ENCODE results near the gene PLEKHA5.
"Not testable (repeated sequence)": the region's sequence is repeated elsewhere in the genome, so short reads cannot be mapped to it uniquely, and the experiment has no call there.

DNA sequence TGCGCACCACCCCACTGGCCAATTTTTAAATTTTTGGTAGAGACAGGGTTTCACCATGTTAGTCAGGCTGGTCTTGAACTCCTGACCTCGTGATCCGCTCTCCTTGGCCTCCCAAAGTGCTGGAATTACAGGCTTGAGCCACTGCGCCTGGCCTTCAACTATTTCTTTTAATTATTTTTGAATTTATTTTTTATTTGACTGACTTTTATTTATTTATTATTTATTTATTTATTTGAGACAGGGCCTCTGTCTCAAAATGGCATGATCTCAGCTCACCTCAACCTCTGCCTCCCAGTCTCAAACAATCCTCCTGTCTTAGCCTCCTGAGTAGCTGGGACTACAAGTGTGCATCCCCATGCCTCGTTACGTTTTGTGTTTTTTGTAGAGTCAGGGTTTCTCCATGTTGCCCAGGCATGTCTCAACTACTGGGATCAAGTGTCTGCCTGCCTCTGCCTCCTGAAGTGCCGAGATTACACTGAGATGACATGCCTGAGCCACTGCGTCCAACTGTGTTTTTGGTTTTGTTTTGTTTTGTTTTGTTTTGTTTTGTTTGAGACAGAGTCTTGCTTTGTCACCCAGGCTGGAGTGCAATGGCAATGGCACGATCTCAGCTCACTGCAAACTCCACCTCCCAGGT lies 271.2 kb downstream of the PLEKHA5 start:
- TF ChIP-seq EP300 (IDR thresholded peaks at IDR 0.05): not testable (repeated sequence)
- TF ChIP-seq, protein P1, sequence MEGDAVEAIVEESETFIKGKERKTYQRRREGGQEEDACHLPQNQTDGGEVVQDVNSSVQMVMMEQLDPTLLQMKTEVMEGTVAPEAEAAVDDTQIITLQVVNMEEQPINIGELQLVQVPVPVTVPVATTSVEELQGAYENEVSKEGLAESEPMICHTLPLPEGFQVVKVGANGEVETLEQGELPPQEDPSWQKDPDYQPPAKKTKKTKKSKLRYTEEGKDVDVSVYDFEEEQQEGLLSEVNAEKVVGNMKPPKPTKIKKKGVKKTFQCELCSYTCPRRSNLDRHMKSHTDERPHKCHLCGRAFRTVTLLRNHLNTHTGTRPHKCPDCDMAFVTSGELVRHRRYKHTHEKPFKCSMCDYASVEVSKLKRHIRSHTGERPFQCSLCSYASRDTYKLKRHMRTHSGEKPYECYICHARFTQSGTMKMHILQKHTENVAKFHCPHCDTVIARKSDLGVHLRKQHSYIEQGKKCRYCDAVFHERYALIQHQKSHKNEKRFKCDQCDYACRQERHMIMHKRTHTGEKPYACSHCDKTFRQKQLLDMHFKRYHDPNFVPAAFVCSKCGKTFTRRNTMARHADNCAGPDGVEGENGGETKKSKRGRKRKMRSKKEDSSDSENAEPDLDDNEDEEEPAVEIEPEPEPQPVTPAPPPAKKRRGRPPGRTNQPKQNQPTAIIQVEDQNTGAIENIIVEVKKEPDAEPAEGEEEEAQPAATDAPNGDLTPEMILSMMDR (IDR thresholded peaks at IDR 0.05): not testable (repeated sequence)
